HG02840 (cell line): ENCODE data around the gene MED15.
"Not testable (repeated sequence)": the region's sequence is repeated elsewhere in the genome, so short reads cannot be mapped to it uniquely, and the experiment has no call there.

Source experiments
- ATAC-seq: cut with Tn5 transposase; IDR thresholded peaks from one replicate; pipeline ENCODE4 v1.9.1; 2021; ENCODE audit warnings: mild to moderate bottlenecking, moderate library complexity, moderate number of reproducible peaks; ENCODE audit not compliant: unreplicated experiment, low FRiP score

MED15 gene

DNA sequence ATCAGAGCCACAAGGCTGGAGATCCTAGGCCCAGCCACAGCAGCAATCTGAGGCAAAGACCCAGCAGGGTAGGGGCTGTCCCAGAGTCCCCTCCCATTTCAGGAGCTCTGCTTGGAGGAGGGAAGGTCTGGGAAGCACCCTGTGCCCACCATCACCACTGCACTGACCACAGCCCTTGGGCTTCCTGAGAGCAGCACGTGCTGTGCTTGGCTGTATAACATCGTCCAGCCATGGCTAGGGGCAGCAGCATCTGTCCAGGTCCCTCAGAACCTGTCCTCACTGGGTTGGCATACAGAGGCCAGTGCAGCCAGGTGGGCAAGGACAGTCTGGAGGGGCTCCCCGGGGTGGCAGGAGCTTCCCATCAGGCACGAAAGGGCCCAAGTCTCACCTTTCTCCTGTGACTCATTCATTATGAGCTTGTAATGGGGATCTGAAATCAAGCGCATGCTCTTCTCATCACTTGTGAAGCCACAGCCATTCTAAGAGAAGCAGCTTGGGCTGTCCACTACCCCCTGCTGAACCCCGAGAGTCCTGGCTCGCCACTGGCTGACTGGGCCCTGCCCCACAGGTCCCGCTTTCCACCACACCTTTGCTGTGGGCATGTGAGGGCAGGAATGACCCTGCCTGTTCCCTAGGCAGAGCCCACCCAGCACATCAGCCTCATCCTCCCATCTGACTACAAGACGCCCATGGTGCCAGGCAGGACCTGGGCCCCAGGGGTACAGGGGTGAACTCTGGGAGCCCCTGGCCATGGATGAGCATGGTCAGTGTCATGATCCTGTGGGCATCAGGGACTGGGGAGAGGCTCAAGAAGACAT, 83.3 kb downstream of the MED15 start:
- no peak for ATAC-seq

DNA sequence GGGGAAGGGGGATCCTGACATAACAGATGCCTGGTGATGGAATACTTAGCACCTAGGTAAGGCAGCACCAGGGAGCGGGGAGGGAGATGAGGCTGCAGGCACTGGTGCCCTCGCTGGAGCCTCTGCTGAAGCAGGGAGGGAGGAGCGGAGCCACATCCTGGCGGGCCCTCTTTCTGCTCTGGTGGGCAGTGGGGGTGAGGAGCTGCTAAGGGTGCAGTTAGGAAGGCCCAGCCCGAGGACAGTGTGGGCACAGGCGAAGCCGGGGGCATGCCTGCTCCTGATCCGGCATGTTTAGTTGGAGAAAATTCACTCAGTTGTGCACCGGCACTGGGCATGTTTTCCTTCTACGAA, 83.9 kb downstream of the MED15 start:
- no peak for ATAC-seq

DNA sequence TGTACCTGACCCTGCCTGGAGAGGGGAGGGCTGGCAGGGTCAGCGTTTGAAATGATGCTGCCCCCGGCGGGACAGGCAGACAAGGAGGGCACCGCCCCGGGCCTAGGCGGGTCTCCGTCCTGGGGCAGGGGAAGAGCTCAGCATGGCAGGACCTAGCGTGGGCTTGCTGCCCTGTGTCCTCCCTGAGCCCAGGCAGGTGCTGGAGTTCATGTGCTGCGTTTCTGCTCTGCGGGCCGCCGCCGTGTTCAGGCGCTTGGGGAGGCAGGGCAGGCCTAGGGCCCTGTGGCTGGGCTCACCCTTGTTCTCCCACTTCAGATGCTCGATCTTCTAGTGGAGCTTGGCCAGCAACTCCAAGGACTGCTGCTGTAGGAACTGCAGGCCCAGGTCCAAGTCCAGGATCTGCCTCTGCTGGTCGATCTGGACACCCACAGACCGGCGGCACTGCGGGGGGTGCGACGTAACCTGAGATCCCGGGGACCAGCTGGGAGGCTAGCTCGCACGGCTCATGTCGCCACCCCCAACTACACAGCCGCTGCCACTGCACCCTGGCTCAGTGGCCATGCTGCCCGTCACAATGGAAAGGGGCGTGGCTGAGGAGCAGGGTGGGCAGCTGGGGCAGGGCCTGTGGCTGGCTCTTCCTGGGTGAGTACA, 84.4 kb downstream of the MED15 start:
- no peak for ATAC-seq

DNA sequence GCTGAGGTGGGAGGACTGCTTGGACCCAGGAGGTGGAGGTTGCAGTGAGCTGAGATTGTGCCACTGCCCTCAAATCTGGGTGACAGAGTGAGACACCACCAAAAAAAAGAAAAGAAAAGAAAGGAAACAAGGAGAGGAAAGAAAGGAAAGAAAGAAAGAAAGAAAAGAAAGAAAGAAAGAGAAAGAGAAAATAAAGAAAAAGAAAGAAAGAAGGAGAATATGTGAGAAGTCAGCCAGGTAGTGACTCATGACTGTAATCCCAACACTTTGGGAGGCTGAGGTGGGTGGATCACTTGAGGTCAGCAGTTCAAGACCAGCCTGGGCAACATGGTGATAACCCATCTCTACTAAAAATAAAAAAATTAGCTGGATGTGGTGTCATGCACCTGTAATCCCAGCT, 86.6 kb downstream of the MED15 start:
- not testable (repeated sequence) for ATAC-seq

DNA sequence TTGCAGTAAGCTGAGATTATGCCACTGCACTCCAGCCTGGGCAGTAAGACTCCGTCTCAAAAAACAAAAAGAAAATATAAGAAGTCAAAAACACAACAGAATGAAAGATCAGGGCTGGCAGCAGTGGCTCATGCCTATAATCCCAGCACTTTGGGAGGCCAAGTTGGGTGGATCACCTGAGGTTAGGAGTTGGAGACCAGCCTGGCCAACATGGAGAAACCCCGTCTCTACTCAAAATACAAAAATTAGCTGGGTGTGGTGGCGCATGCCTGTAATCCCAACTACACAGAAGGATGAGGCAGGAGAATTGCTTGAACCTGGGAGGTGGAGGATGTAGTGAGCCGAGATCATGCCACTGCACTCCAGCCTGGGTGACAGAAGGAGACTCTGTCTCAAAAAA, 87.1 kb downstream of the MED15 start:
- not testable (repeated sequence) for ATAC-seq

DNA sequence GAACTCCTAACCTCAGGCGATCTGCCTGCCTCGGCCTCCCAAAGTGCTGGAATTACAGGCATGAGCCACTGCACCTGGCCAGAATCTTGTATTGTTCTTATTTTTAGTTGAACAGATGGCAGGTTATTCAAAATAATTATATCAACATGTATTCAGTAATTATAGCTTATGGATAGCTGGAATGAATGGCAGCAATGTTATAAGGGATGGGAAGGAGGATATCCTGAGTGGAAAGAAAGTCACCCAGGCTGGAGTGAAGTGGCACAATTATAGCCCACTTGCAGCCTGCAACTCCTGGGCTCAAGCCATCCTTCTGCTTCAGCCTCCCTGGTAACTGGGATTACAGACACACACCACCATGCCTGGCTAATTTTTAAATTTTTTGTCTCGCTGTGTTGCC, 88.1 kb downstream of the MED15 start:
- no peak for ATAC-seq

DNA sequence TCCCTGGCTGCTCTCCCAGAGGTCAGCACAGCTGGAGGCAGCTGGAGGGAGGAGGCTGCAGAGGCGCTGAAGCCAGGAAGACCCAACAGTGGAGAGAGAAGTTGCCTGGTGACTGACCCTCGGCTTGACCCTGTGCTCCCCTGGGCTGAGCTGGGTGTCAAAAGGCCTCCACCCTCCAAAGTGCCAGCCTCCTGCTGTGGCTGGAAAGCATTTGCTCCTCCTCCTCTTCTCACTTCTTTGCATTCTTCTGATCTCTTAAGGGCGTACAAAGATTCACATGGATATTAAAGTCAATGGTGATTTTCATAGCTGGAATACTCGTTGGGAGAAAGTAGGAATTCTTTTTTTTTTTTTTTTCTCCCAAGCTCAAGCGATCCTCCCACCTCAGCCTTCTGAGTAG, 91.7 kb downstream of the MED15 start:
- ATAC-seq = no peak

DNA sequence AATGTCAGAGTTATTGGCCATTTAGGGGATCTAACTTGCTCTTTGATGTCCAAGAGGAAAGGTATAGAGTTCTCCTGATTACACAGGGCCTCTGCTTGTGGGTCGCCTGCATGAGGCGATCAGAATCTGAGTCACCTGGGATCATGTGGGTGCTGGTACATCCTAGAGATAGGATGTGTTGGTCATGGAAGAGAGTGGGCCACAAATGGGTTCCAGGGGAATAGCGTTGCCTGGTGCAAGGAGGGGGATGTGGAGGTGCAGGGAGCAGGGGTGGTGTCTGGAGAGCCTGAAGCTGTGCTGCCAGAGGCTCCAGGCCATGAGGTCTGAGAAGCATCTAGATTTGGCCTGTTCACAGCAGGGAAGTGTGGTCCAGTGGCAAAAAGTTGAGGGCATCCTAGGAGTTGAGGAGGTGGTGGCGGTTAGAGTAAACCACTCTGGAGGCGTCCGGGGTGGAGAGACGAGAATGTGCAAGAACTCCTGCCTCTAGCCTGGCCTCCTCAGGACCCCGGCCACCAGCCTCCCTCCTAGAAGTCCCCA, 92.8 kb downstream of the MED15 start:
- no peak for ATAC-seq

- ATAC-seq = no peak
Measured at GRCh38 chr22:20601308-20601707, 93.9 kb downstream of the MED15 start.

- no peak for ATAC-seq
Measured at GRCh38 chr22:20602609-20603164, 95.3 kb downstream of the MED15 start.

DNA sequence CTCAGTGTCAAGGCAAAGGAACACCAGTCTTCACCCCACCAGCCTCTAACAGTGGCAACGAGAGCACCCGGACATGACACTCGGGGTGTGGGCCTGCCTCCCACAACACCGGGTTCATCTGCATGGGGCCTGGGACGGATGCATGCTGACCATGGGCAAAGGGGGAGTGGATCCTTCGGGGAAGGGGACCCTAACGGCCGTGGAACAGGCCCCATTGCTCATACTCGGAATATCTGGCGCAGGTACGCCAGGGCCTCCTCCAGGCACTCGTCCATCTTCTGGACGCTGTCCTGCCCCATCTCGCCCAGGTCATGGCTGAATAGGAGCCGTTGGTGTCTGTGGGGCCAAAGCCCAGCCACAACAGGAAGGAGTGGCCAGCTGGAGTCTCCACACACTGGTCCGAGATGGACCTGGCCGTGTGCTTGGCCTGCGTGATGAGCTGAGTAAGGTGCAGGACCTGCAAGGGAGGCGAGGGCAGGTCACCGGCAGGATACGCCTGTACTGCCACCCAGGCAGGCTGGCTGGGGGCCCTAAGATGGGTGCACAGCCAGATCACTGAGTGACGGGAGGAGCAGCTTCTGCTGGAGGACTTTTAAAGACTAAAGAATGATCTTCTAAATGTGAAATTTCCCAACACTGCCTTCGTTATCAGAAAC, 96.8 kb downstream of the MED15 start:
- no peak for ATAC-seq

GRCh38 chr22:20604776-20605221, 97.4 kb downstream of the MED15 start:
- ATAC-seq = no peak

DNA sequence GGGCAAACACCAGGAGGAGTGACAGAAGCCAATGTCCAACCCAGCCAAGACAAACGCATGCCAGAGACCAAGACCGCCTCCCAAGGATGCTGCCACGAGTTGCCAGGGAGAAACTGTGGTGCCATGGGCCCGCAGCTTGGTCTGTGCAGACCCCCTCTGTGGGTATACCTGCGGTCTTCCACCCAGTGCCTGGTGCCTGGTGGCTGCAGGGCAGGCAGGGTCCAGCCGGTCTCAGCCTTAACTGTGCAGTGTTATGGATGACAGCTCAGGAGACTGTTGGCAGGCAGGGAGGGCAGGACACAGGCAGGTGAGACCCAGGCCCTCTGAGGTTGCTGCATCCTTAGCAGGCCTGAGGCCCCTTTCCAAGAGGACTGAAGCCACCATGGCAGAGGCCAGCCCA, 97.9 kb downstream of the MED15 start:
- ATAC-seq = no peak

GRCh38 chr22:20606041-20606783, 98.8 kb downstream of the MED15 start:
- no peak for ATAC-seq

- ATAC-seq = no peak
Measured at GRCh38 chr22:20606784-20607128, 99.3 kb downstream of the MED15 start.

- ATAC-seq = no peak
Measured at GRCh38 chr22:20607157-20607907, 99.9 kb downstream of the MED15 start.

GRCh38 chr22:20610243-20610686, 102.9 kb downstream of the MED15 start:
- no peak for ATAC-seq

- no peak for ATAC-seq
Measured at GRCh38 chr22:20610757-20611156, 103.3 kb downstream of the MED15 start.

- no peak for ATAC-seq
Measured at GRCh38 chr22:20611418-20611817, 104.0 kb downstream of the MED15 start.

GRCh38 chr22:20613301-20613700, 105.9 kb downstream of the MED15 start:
- no peak for ATAC-seq
